HG03196 (cell line): ENCODE data around the gene PGLYRP4.

Experiments
- ATAC-seq: cut with Tn5 transposase; IDR thresholded peaks from one replicate; pipeline ENCODE4 v1.9.1; 2021; ENCODE audit not compliant: unreplicated experiment

The PGLYRP4 gene

DNA sequence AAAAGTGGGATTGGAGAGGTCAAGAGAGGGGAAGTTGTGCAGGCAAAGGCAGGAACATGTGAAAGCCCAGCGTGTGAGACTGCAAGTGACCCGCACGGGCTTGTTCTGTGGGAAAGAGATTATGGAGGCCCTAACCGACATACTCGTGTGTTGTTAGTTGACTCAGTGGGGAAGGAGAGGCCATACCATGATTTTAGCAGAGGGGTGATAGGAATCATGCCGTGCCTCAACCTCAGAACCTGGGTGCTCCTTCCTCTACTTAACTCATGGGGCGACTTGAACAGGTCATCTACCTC lies 55.2 kb downstream of the PGLYRP4 start:
- ATAC-seq, result no peak

GRCh38 chr1:153292740-153293479 lies 55.7 kb downstream of the PGLYRP4 start:
- ATAC-seq, result no peak

DNA sequence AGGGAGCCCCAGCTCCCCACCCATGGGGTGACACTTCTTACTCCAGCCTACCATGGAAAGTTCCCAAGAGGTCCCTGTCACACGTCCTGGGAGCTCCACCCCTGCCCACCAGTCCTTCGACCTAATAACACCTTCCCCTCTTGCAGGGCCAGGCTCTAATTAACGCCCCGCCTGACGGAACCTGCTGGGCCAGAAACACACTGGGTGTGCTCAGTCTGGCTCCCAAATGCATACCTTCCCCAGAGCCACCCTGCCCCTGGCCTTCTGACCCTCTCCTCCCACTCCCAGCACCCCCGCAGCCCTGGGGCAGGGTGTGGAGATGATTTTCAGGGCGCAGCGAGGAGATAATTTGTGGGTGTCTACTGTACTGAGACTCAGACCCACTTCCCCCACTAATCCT lies 56.5 kb downstream of the PGLYRP4 start:
- no peak for ATAC-seq

GRCh38 chr1:153291514-153291913 lies 57.1 kb downstream of the PGLYRP4 start:
- ATAC-seq, result no peak

GRCh38 chr1:153288634-153289275 lies 59.9 kb downstream of the PGLYRP4 start:
- no peak for ATAC-seq
